Panc1 (cell line): ENCODE measurements around the gene MRPL2. TPM values are rescaled to one million over a fixed set of nuclear protein-coding genes. Genes with fewer than 3 reads are reported as not detected.

ENCODE experiments used
- ATAC-seq: fragments of 200-7000 bp; cut with Tn5 transposase; 2 replicates; pipeline ENCODE4 v1.9.1; 2020; ENCODE audit warnings: mild to moderate bottlenecking, moderate library complexity
- BruUV-seq: library from RNA; stranded (reverse); fragments of 400-500 nt; replicated peaks from 2 replicates; lab custom pipeline; 2021; lab: Mats Ljungman, UMichigan
- CTCF ChIA-PET: fragments of 300-600 bp; sonication (Branson Sonifier 250); formaldehyde crosslinking; loops from one replicate; lab custom pipeline; 2022; ENCODE audit warnings: antibody characterized with exemption; lab: Charles Lee
- POLR2A ChIA-PET: fragments of 300-600 bp; sonication (Branson Sonifier 250); formaldehyde crosslinking; loops from one replicate; lab custom pipeline; 2022; ENCODE audit warnings: antibody characterized with exemption; lab: Charles Lee
- DNase-seq: peaks from one replicate; pipeline ENCODE4 v3.0.0-alpha.2; 2010; ENCODE audit warnings: low read depth, low spot score
- H3K27ac ChIP-seq: 2 replicates; pipeline ENCODE4 v1.5.1; 2011; ENCODE audit warnings: mild to moderate bottlenecking, low read length, inconsistent platforms
- H3K27me3 ChIP-seq: fragments of 200-500 bp; sonication (Bioruptor generic); 2 replicates; pipeline ENCODE4 v1.6.0; 2014; ENCODE audit warnings: low read length, inconsistent platforms; ENCODE audit not compliant: control insufficient read depth, insufficient read depth
- H3K36me3 ChIP-seq: fragments of 200-500 bp; sonication (Bioruptor generic); 2 replicates; pipeline ENCODE4 v1.5.1; 2014; ENCODE audit warnings: inconsistent platforms, mild to moderate bottlenecking, low read length, moderate library complexity; ENCODE audit not compliant: control insufficient read depth, insufficient read depth
- H3K4me1 ChIP-seq: 2 replicates; pipeline ENCODE4 v1.5.1; 2011; ENCODE audit warnings: inconsistent platforms, mild to moderate bottlenecking, low read length, moderate library complexity; ENCODE audit not compliant: control insufficient read depth, insufficient read depth
- H3K4me3 ChIP-seq, 2 experiments: 2 replicates each; pipeline ENCODE4 v1.5.1; 2011 to 2012; ENCODE audit warnings: low read depth in 2 of 2, low read length in 2 of 2, mild to moderate bottlenecking in 2 of 2, inconsistent platforms in 1 of 2, moderate library complexity in 1 of 2
- H3K9me3 ChIP-seq: fragments of 200-500 bp; sonication (Bioruptor generic); 2 replicates; pipeline ENCODE4 v1.5.1; 2014; ENCODE audit warnings: low read depth, mild to moderate bottlenecking, inconsistent platforms, low read length, moderate library complexity; ENCODE audit not compliant: control insufficient read depth, insufficient read depth
- CTCF ChIP-seq: fragments of 450-650 bp; IDR thresholded peaks from 2 replicates; pipeline ENCODE4 v1.5.1; 2017; ENCODE audit warnings: mild to moderate bottlenecking
- POLR2AphosphoS5 ChIP-seq: IDR thresholded peaks from 2 replicates; pipeline ENCODE4 v1.6.1; 2012; ENCODE audit warnings: mild to moderate bottlenecking, low read depth, low read length, moderate library complexity
- SIN3A ChIP-seq: IDR thresholded peaks from 2 replicates; pipeline ENCODE4 v1.6.1; 2012; ENCODE audit warnings: low read depth, mild to moderate bottlenecking, low read length, moderate library complexity, borderline replicate concordance; ENCODE audit not compliant: insufficient read depth
- TCF7L2 ChIP-seq: IDR thresholded peaks from 2 replicates; pipeline ENCODE4 v1.6.1; 2011; ENCODE audit warnings: mild to moderate bottlenecking, low read depth, low read length, inconsistent platforms
- in situ Hi-C: cut with HindIII; loops from 2 replicates; pipeline ENCODE4 v1.10.0; 2016; ENCODE audit warnings: low sequenced_read_pairs, low pct_unique_long_range_greater_than_20kb
- intact Hi-C: fragments of 100-400 bp; cut with micrococcal nuclease; formaldehyde crosslinking; loops from one replicate; pipeline ENCODE4 v1.10.0; 2022; ENCODE audit not compliant: unreplicated experiment
- total RNA-seq: library from RNA; stranded (reverse); gene quantifications from one replicate; pipeline ENCODE4 v1.2.1, GENCODE V29; 2021; ENCODE audit not compliant: unreplicated experiment

Gene MRPL2
- total RNA-seq, 1 experiment from 2014 or later = 65.6 TPM

GRCh38 chr6:43105538-43106222 is 46.4 kb upstream of the MRPL2 start:
- Histone ChIP-seq H3K27me3 (no peaks in the 10 kb centered on the region), H3K4me1 (peaks cover 20% of the 10 kb centered on the region), H3K9me3 (no peaks in the 10 kb centered on the region), H3K36me3 (no peaks in the 10 kb centered on the region), H3K4me3 (no peak overlapping the region), H3K27ac (no peak overlapping the region)
- in situ Hi-C loops = no loop called here
- intact Hi-C loops = no loop called here
- TF ChIP-seq SIN3A (no peak), POLR2AphosphoS5 (no peak)
- POLR2A ChIA-PET = interaction anchor here (0.6 kb wide), 2 partner anchors 7 to 120 kb away, joined by 5 to 10 read pairs; no protein-coding TSS in a partner anchor
- CTCF ChIA-PET = no interaction called here
- ATAC-seq (0 out of 2 replicates have a peak, but pooled peaks have one; percentile 28), DNase-seq (no peak)
- no TSS peak for BruUV-seq

GRCh38 chr6:43103253-43103876 is 44.1 kb upstream of the MRPL2 start:
- in situ Hi-C loops (no loop called here), intact Hi-C loops (no loop called here)
- no peaks in the 10 kb centered on the region for H3K27me3 ChIP-seq
- H3K36me3 ChIP-seq = no peaks in the 10 kb centered on the region
- ChIA-PET POLR2A (no interaction called here), CTCF (no interaction called here)
- no peak overlapping the region for H3K4me3 ChIP-seq
- no TSS peak for BruUV-seq
- no peaks in the 10 kb centered on the region for H3K9me3 ChIP-seq
- H3K4me1 ChIP-seq = peaks cover 30% of the 10 kb centered on the region
- no peak for TF ChIP-seq SIN3A
- H3K27ac ChIP-seq = peak overlapping the region; percentile 60; the same call in 1 of the 2 replicates
- 0 out of 2 replicates have a peak, but pooled peaks have one; percentile 42 for ATAC-seq
- DNase-seq = no peak

DNA sequence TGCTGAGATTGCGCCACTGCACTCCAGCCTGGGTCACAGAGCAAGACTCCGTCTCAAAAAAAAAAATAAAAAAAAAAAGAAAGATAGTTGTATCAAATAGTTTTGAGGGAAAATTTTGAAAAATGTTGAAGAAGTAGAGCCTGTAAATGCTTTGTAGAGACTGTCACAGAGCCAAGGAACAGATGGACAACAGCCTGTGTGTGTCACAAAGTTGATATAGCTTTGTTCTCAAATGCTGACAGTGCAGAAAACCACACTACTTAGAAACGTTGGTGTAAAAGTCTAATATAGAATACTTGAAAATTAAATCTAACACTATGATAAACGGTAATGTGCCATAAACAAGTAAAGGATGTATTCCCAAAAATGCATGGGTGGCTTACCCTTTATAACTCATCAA is 42.3 kb upstream of the MRPL2 start:
- DNase-seq (no peak), ATAC-seq (no peak)
- intact Hi-C loops = no loop called here
- no peaks in the 10 kb centered on the region for H3K36me3 ChIP-seq
- TF ChIP-seq CTCF = no peak
- TF ChIP-seq SIN3A = no peak
- TF ChIP-seq POLR2AphosphoS5 = no peak
- H3K4me1 ChIP-seq = peaks cover 45% of the 10 kb centered on the region
- BruUV-seq = no TSS peak
- no peaks in the 10 kb centered on the region for H3K9me3 ChIP-seq
- H3K27me3 ChIP-seq = no peaks in the 10 kb centered on the region
- in situ Hi-C loops = no loop called here
- POLR2A ChIA-PET = interaction anchor here (0.6 to 0.7 kb wide), 2 partner anchors 46 to 68 kb away, joined by 3 to 4 read pairs; no protein-coding TSS in a partner anchor
- no peak overlapping the region for H3K4me3 ChIP-seq
- CTCF ChIA-PET = no interaction called here
- no peak overlapping the region for H3K27ac ChIP-seq

DNA sequence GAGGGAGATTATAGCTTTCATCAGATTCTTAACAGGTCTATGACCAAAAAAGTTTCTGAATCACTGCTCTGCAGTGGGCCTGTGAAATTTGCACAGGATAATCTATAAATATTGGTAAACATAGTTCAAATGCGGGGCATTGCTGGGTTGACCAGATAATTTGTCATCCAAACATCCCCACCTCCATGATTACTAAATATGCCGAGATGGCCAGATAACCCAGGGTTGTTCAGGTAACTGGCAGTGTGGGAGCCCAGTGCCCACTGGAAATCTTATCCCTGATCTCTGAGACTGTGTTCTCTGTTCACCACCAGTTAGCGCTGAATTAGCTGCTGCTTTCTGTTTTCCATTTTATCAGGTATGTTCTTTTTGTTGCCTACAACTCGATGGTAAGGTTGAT is 38.3 kb upstream of the MRPL2 start:
- ChIA-PET CTCF (interaction anchor here (0.7 to 1.0 kb wide), 2 partner anchors 46 to 1227 kb away, joined by 3 to 5 read pairs; no protein-coding TSS in a partner anchor), POLR2A (interaction anchor here (0.7 to 1.4 kb wide), 2 partner anchors 44 to 127 kb away, joined by 3 to 6 read pairs; partner anchors contain the start of gene CUL7)
- BruUV-seq = no TSS peak
- DNase-seq = no peak
- intact Hi-C loops (no loop called here), in situ Hi-C loops (no loop called here)
- no peak for ATAC-seq
- Histone ChIP-seq H3K9me3 (no peaks in the 10 kb centered on the region), H3K4me3 (peak overlapping the region; percentile 5 to 12; a peak in 2 of 4 replicates), H3K27ac (peak overlapping the region; percentile 97), H3K27me3 (no peaks in the 10 kb centered on the region), H3K4me1 (peaks cover 58% of the 10 kb centered on the region), H3K36me3 (no peaks in the 10 kb centered on the region)
- no peak for TF ChIP-seq TCF7L2
- no peak for TF ChIP-seq CTCF
